K562 (cell line): ENCODE results near the gene CFD. TPM values are rescaled to one million over a fixed set of nuclear protein-coding genes. Genes with fewer than 3 reads are reported as not detected.

ENCODE experiments used
- DACH1 ChIP-seq: fragments of 450-650 bp; IDR thresholded peaks from 2 replicates; pipeline ENCODE4 v1.6.1; 2018; ENCODE audit not compliant: partially characterized antibody
- FOS ChIP-seq: IDR thresholded peaks from 3 replicates; pipeline ENCODE4 v1.6.1; 2011; ENCODE audit not compliant: insufficient read length; ENCODE audit errors: extremely low read depth
- HMGN3 ChIP-seq: IDR thresholded peaks from 2 replicates; pipeline ENCODE4 v1.6.1; 2011; ENCODE audit warnings: borderline replicate concordance, low read depth, mild to moderate bottlenecking, mixed read lengths, low read length; ENCODE audit not compliant: insufficient read length; ENCODE audit errors: extremely low read depth
- MTF1 ChIP-seq: fragments of 250-450 bp; sonication (Bioruptor Pico); IDR thresholded peaks from 2 replicates; pipeline ENCODE4 v1.9.0; 2021; ENCODE audit warnings: moderate library complexity, mild to moderate bottlenecking, inconsistent platforms, borderline replicate concordance
- MYBL2 ChIP-seq, 2 experiments: fragments of 450-650 bp in 1 of 2; sonication (generic) in 1 of 2; formaldehyde crosslinking in 1 of 2; IDR thresholded peaks; 2 replicates each; pipeline versions ENCODE4 v1.6.1 to v1.8.1; 2017 to 2022; ENCODE audit warnings: borderline replicate concordance in 1 of 2, inconsistent platforms in 1 of 2, low read depth in 1 of 2, mild to moderate bottlenecking in 1 of 2, missing genetic modification reagents in 1 of 2, moderate library complexity in 1 of 2
- NFATC3 ChIP-seq: fragments of 450-650 bp; IDR thresholded peaks from 2 replicates; pipeline ENCODE4 v1.6.1; 2017; ENCODE audit warnings: mild to moderate bottlenecking
- NR3C1 ChIP-seq: sonication (generic); formaldehyde crosslinking; IDR thresholded peaks from 2 replicates; pipeline ENCODE4 v1.8.1; 2022; ENCODE audit warnings: missing genetic modification reagents
- POLR2H ChIP-seq: IDR thresholded peaks from 2 replicates; pipeline ENCODE4 v1.6.1; 2016; ENCODE audit warnings: missing genetic modification characterization, low read depth, mild to moderate bottlenecking, control low read depth, missing compliant biosample characterization, moderate library complexity
- SREBF1 ChIP-seq: fragments of 150-350 bp; IDR thresholded peaks from 2 replicates; pipeline ENCODE4 v1.6.1; 2014; ENCODE audit warnings: antibody characterized with exemption, low read depth, low read length, borderline replicate concordance
- SRSF3 ChIP-seq: fragments of 200-400 bp; formaldehyde crosslinking; IDR thresholded peaks from 2 replicates; pipeline ENCODE4 v1.6.1; 2016; ENCODE audit warnings: mild to moderate bottlenecking, low read length, moderate library complexity; ENCODE audit not compliant: insufficient read depth
- STAT5A ChIP-seq: IDR thresholded peaks from 2 replicates; pipeline ENCODE4 v1.6.1; 2012; ENCODE audit warnings: low read length, inconsistent platforms, borderline replicate concordance
- ZFX ChIP-seq: sonication (generic); formaldehyde crosslinking; IDR thresholded peaks from 2 replicates; pipeline ENCODE4 v1.8.0; 2022; ENCODE audit warnings: mild to moderate bottlenecking, missing genetic modification reagents, moderate library complexity
- ZNF41 ChIP-seq: fragments of 250-450 bp; sonication (Bioruptor Pico); conservative IDR thresholded peaks from 2 replicates; pipeline ENCODE4 v1.4.0; 2020; ENCODE audit warnings: mild to moderate bottlenecking
- ZNF444 ChIP-seq: fragments of 250-450 bp; sonication (Bioruptor Pico); IDR thresholded peaks from 2 replicates; pipeline ENCODE4 v1.4.0; 2020; ENCODE audit warnings: mild to moderate bottlenecking, moderate library complexity
- polyA plus RNA-seq, 8 experiments: library from polyadenylated mRNA; depleted of rRNA in 4 of 8; stranded (reverse) in 5 of 8; unstranded in 3 of 8; fragments of >200 nt; fragmentation: Nextera tagmentation in 2 of 8; fragmentation: Illumina TruSeq in 1 of 8; extraction: Ambion mirVana in 2 of 8; extraction: Trizol in 1 of 8; gene quantifications; 2 replicates each; pipeline versions ENCODE4 v1.2.1 to v1.2.3, GENCODE V29; 2011 to 2014; ENCODE audit warnings: inconsistent platforms in 1 of 8, missing spikeins in 1 of 8
- total RNA-seq, 7 experiments: library from RNA; depleted of rRNA in 6 of 7; stranded (reverse); fragments of >200 nt in 6 of 7; fragmentation: Illumina TruSeq in 2 of 7; extraction: Trizol in 2 of 7; gene quantifications; 2 replicates each; pipeline versions ENCODE4 v1.2.1 to v1.2.3, GENCODE V29; 2011 to 2021; ENCODE audit warnings: low replicate concordance in 1 of 7
- TF ChIP-seq, protein P1 (sequence below): sonication (generic); formaldehyde crosslinking; IDR thresholded peaks from 2 replicates; pipeline ENCODE4 v1.8.1; 2023; ENCODE audit warnings: missing genetic modification reagents, mild to moderate bottlenecking, borderline replicate concordance
- TF ChIP-seq, protein P2 (sequence below): fragments of 450-650 bp; IDR thresholded peaks from 2 replicates; pipeline ENCODE4 v1.6.1; 2014; ENCODE audit warnings: low read depth, mild to moderate bottlenecking, moderate library complexity, borderline replicate concordance
- TF ChIP-seq, protein P3 (sequence below): fragments of 450-650 bp; IDR thresholded peaks from 2 replicates; pipeline ENCODE4 v1.6.1; 2016
- TF ChIP-seq, protein P4 (sequence below): fragments of 450-650 bp; formaldehyde crosslinking; IDR thresholded peaks from 2 replicates; pipeline ENCODE4 v1.4.0; 2022; ENCODE audit warnings: mild to moderate bottlenecking, moderate library complexity
- TF ChIP-seq, protein P5 (sequence below): IDR thresholded peaks from 2 replicates; pipeline ENCODE4 v1.6.1; 2011; ENCODE audit not compliant: insufficient read length; ENCODE audit errors: extremely low read depth

CFD gene
- total and polyA plus RNA-seq, 9 of the 15 experiments (the other 6 are each of a cell fraction or from before 2014, with no cell fraction given) = 0.52 to 59.4 (median 7.6) TPM

DNA sequence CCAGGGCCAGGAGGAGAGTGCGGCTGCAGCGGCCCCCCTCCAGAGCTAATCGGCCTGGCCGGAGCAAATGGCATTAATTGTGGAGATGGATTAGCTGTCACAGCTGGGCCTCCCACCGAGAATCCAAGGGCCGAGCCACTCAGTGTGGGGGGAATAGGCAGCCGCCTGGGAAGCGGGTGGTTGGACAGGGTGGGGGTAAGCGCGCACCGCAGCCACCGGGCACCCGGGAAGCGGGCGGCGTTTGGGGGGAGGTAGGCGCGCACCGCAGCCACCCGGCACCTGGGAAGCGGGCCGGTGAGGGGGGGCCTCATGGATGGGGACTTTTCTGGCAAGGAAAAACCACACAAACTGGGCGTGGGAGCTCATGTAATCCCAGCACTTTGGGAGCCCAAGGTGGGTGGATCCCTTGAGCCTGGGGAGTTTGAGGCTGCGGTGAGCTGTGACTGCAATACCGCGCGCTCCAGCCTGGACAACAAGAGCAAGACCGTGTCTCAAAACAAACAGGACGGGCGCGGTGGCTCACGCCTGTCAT is 43.9 kb downstream of the CFD start (continued):
- TF ChIP-seq, protein P1, sequence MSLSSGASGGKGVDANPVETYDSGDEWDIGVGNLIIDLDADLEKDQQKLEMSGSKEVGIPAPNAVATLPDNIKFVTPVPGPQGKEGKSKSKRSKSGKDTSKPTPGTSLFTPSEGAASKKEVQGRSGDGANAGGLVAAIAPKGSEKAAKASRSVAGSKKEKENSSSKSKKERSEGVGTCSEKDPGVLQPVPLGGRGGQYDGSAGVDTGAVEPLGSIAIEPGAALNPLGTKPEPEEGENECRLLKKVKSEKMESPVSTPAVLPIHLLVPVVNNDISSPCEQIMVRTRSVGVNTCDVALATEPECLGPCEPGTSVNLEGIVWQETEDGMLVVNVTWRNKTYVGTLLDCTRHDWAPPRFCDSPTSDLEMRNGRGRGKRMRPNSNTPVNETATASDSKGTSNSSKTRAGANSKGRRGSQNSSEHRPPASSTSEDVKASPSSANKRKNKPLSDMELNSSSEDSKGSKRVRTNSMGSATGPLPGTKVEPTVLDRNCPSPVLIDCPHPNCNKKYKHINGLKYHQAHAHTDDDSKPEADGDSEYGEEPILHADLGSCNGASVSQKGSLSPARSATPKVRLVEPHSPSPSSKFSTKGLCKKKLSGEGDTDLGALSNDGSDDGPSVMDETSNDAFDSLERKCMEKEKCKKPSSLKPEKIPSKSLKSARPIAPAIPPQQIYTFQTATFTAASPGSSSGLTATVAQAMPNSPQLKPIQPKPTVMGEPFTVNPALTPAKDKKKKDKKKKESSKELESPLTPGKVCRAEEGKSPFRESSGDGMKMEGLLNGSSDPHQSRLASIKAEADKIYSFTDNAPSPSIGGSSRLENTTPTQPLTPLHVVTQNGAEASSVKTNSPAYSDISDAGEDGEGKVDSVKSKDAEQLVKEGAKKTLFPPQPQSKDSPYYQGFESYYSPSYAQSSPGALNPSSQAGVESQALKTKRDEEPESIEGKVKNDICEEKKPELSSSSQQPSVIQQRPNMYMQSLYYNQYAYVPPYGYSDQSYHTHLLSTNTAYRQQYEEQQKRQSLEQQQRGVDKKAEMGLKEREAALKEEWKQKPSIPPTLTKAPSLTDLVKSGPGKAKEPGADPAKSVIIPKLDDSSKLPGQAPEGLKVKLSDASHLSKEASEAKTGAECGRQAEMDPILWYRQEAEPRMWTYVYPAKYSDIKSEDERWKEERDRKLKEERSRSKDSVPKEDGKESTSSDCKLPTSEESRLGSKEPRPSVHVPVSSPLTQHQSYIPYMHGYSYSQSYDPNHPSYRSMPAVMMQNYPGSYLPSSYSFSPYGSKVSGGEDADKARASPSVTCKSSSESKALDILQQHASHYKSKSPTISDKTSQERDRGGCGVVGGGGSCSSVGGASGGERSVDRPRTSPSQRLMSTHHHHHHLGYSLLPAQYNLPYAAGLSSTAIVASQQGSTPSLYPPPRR (CRISPR knock-in tag) = no peak
- TF ChIP-seq ZNF41 (CRISPR knock-in tag) = no peak
- TF ChIP-seq NR3C1 (CRISPR knock-in tag) = no peak
- no peak for TF ChIP-seq POLR2H (tag)
- TF ChIP-seq, protein P2, sequence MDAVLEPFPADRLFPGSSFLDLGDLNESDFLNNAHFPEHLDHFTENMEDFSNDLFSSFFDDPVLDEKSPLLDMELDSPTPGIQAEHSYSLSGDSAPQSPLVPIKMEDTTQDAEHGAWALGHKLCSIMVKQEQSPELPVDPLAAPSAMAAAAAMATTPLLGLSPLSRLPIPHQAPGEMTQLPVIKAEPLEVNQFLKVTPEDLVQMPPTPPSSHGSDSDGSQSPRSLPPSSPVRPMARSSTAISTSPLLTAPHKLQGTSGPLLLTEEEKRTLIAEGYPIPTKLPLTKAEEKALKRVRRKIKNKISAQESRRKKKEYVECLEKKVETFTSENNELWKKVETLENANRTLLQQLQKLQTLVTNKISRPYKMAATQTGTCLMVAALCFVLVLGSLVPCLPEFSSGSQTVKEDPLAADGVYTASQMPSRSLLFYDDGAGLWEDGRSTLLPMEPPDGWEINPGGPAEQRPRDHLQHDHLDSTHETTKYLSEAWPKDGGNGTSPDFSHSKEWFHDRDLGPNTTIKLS = no peak
- TF ChIP-seq HMGN3 = no peak
- no peak for TF ChIP-seq DACH1
- TF ChIP-seq ZNF444 (CRISPR knock-in tag) = no peak
- no peak for TF ChIP-seq NFATC3
- no peak for TF ChIP-seq MYBL2 (IDR thresholded peaks at IDR 0.05; ENCODE audit: low read depth)
- no peak for TF ChIP-seq MYBL2 (CRISPR knock-in tag; IDR thresholded peaks at IDR 0.05; ENCODE audit: borderline replicate concordance)
- TF ChIP-seq, protein P3, sequence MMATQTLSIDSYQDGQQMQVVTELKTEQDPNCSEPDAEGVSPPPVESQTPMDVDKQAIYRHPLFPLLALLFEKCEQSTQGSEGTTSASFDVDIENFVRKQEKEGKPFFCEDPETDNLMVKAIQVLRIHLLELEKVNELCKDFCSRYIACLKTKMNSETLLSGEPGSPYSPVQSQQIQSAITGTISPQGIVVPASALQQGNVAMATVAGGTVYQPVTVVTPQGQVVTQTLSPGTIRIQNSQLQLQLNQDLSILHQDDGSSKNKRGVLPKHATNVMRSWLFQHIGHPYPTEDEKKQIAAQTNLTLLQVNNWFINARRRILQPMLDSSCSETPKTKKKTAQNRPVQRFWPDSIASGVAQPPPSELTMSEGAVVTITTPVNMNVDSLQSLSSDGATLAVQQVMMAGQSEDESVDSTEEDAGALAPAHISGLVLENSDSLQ = no peak
- TF ChIP-seq, protein P4, sequence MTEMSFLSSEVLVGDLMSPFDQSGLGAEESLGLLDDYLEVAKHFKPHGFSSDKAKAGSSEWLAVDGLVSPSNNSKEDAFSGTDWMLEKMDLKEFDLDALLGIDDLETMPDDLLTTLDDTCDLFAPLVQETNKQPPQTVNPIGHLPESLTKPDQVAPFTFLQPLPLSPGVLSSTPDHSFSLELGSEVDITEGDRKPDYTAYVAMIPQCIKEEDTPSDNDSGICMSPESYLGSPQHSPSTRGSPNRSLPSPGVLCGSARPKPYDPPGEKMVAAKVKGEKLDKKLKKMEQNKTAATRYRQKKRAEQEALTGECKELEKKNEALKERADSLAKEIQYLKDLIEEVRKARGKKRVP (CRISPR knock-in tag) = no peak
- TF ChIP-seq MTF1 (CRISPR knock-in tag) = no peak
- TF ChIP-seq SREBF1 = no peak
- peak; percentile 30; the same call in 1 of the 2 replicates for TF ChIP-seq ZFX (CRISPR knock-in tag)
- TF ChIP-seq FOS = no peak
- no peak for TF ChIP-seq STAT5A
- no peak for TF ChIP-seq SRSF3
- TF ChIP-seq, protein P5, sequence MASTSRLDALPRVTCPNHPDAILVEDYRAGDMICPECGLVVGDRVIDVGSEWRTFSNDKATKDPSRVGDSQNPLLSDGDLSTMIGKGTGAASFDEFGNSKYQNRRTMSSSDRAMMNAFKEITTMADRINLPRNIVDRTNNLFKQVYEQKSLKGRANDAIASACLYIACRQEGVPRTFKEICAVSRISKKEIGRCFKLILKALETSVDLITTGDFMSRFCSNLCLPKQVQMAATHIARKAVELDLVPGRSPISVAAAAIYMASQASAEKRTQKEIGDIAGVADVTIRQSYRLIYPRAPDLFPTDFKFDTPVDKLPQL = no peak
